Transverse colon (tissue), 4 donors: Measurements from ENCODE around the gene RPL15. TPM values are rescaled to one million over a fixed set of nuclear protein-coding genes. Genes with fewer than 3 reads are reported as not detected.

Experiments used
- DNase-seq: peaks from one replicate; pipeline ENCODE4 v3.0.0-alpha.2; 2019
- H3K27ac ChIP-seq, 4 donors: fragments of 200-600 bp; sonication (generic); 2 replicates each; pipeline ENCODE4 v1.5.1; 2016 to 2018; ENCODE audit warnings: inconsistent platforms in 4 of 4
- H3K27me3 ChIP-seq: fragments of 200-600 bp; sonication (generic); 2 replicates; pipeline ENCODE4 v1.5.1; 2017; ENCODE audit warnings: inconsistent platforms
- H3K36me3 ChIP-seq, 4 donors: fragments of 200-600 bp; sonication (generic); 2 replicates each; pipeline ENCODE4 v1.5.1; 2017 to 2019; ENCODE audit warnings: inconsistent platforms in 4 of 4
- H3K4me1 ChIP-seq, 4 donors: fragments of 200-600 bp; sonication (generic); 2 replicates each; pipeline ENCODE4 v1.5.1; 2017 to 2020; ENCODE audit warnings: inconsistent platforms in 4 of 4
- H3K4me3 ChIP-seq, 4 donors: fragments of 200-600 bp; sonication (generic); 1 replicate in 1 of 4; 2 replicates in 3 of 4; pipeline versions ENCODE4 v1.5.1 to v1.6.1; 2017 to 2019; ENCODE audit warnings: inconsistent platforms in 4 of 4
- H3K9me3 ChIP-seq, 2 donors: fragments of 200-600 bp; sonication (generic); 2 replicates each; pipeline ENCODE4 v1.5.1; 2017 to 2019; ENCODE audit warnings: inconsistent platforms in 2 of 2
- CTCF ChIP-seq, 5 experiments: fragments of 200-600 bp in 3 of 5; fragments of 450-650 bp in 2 of 5; sonication (generic) in 3 of 5; IDR thresholded peaks; 1 replicate in 2 of 5; 2 replicates in 3 of 5; pipeline ENCODE4 v1.5.1; 2016 to 2017; ENCODE audit warnings: antibody characterized with exemption in 5 of 5, inconsistent platforms in 3 of 5, mild to moderate bottlenecking in 2 of 5, moderate library complexity in 1 of 5
- EP300 ChIP-seq: sonication (generic); formaldehyde crosslinking; IDR thresholded peaks from one replicate; pipeline ENCODE4 v1.6.1; 2017; ENCODE audit warnings: antibody characterized with exemption, low read depth
- POLR2A ChIP-seq: fragments of 450-650 bp; IDR thresholded peaks from one replicate; pipeline ENCODE4 v1.6.1; 2016; ENCODE audit warnings: antibody characterized with exemption, mild to moderate bottlenecking, moderate library complexity
- POLR2AphosphoS5 ChIP-seq, 3 donors: sonication (generic); formaldehyde crosslinking; IDR thresholded peaks; one replicate each; pipeline ENCODE4 v1.6.1; 2016; ENCODE audit warnings: antibody characterized with exemption in 3 of 3
- WGBS, 2 donors: methylation state at CpG; one replicate each; pipeline ENCODE4 v1.1.5; 2018; ENCODE audit warnings: low coverage in 1 of 2; 5-methylcytosine and 5-hydroxymethylcytosine counted together
- in situ Hi-C, 4 donors: fragments of 200-750 bp; cut with MboI; loops; one replicate each; pipeline versions ENCODE4 v1.15.0 to v1.15.1; 2017; ENCODE audit warnings: low sequenced_read_pairs in 3 of 4, low pct_ligation_motif_present in 1 of 4, low pct_unique_long_range_greater_than_20kb in 1 of 4
- intact Hi-C: fragments of 100-400 bp; cut with DNase I; formaldehyde crosslinking; loops from one replicate; pipeline ENCODE4 v1.15.1; 2023; ENCODE audit warnings: low total_unique reads
- total RNA-seq, 4 donors: library from RNA; depleted of rRNA; stranded (reverse); fragments of >200 nt; gene quantifications; one replicate each; pipeline ENCODE4 v1.1.0, GENCODE V29; 2016

Gene RPL15
- total RNA-seq, 4 donors from 2014 or later = 443 to 1,500 (median 1,074) TPM

GRCh38 chr3:23948761-23949160, 31.8 kb downstream of the RPL15 start:
- in situ Hi-C loops = no loop called here
- no peak overlapping the region for H3K4me3 ChIP-seq
- peak overlapping the region in 3 of 4 donors; percentile 61 to 100 (median 99) for H3K27ac ChIP-seq
- WGBS, 2 donors = 80 to 84% methylated on average over 1 to 2 of the region's 2 CpGs
- intact Hi-C loops = no loop called here
- peaks cover 8 to 77% (median 45%) of the 10 kb centered on the region in 4 donors for H3K4me1 ChIP-seq
- H3K36me3 ChIP-seq = no peaks in the 10 kb centered on the region
- TF ChIP-seq POLR2AphosphoS5 (IDR thresholded peaks at IDR 0.05) (no peak), POLR2A (no peak), EP300 (no peak), CTCF (IDR thresholded peaks at IDR 0.05) (no peak)
- H3K27me3 ChIP-seq = no peaks in the 10 kb centered on the region
- no peaks in the 10 kb centered on the region for H3K9me3 ChIP-seq
- DNase-seq = no peak

DNA sequence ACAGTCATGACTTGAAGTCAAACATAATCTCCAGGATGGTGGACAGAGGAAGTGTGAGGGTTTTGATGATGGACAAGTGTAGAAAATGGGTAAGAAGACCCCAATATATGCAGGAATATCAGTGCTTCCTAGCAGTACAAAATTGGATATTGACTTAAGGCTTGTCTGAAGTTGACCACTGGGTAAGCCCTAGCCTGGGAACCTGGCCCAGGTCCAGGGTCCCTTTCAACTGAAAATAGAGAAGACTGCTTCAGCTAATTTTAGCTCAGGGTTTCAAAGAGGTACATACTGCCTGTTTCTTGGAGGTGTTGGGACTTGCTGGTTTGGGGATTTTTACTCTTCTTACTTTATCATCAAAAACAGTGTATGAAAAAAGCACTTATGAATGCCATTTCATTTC, 32.9 kb downstream of the RPL15 start:
- Histone ChIP-seq H3K27ac (peak overlapping the region; percentile 36 to 61 (median 46)), H3K27me3 (no peaks in the 10 kb centered on the region), H3K9me3 (no peaks in the 10 kb centered on the region), H3K36me3 (no peaks in the 10 kb centered on the region), H3K4me3 (no peak overlapping the region), H3K4me1 (peaks cover 8 to 79% (median 46%) of the 10 kb centered on the region in 4 donors)
- TF ChIP-seq POLR2AphosphoS5 (IDR thresholded peaks at IDR 0.05) = no peak
- TF ChIP-seq POLR2A = no peak
- no peak for TF ChIP-seq CTCF (IDR thresholded peaks at IDR 0.05)
- no peak for TF ChIP-seq EP300
- in situ Hi-C loops = no loop called here
- DNase-seq = peak; percentile 56
- intact Hi-C loops = no loop called here

GRCh38 chr3:23950293-23950692, 33.4 kb downstream of the RPL15 start:
- H3K4me1 ChIP-seq = peaks cover 8 to 81% (median 46%) of the 10 kb centered on the region in 4 donors
- H3K9me3 ChIP-seq = no peaks in the 10 kb centered on the region
- peaks cover 0 to 3% (median 0%) of the 10 kb centered on the region in 4 donors for H3K36me3 ChIP-seq
- H3K27ac ChIP-seq = peak overlapping the region; percentile 36 to 61 (median 46)
- TF ChIP-seq POLR2A (no peak), POLR2AphosphoS5 (IDR thresholded peaks at IDR 0.05) (no peak), CTCF (IDR thresholded peaks at IDR 0.05) (no peak)
- in situ Hi-C loops (no loop called here), intact Hi-C loops (no loop called here)
- no peak for DNase-seq
- no peaks in the 10 kb centered on the region for H3K27me3 ChIP-seq
- no peak overlapping the region for H3K4me3 ChIP-seq

- peaks cover 7 to 69% (median 33%) of the 10 kb centered on the region in 4 donors for H3K4me1 ChIP-seq
- TF ChIP-seq POLR2AphosphoS5 (IDR thresholded peaks at IDR 0.05) = no peak
- DNase-seq = no peak
- H3K9me3 ChIP-seq = no peaks in the 10 kb centered on the region
- no peak overlapping the region for H3K27ac ChIP-seq
- WGBS, 2 donors = 61 to 74% methylated on average over 2 to 4 of the region's 4 CpGs
- H3K4me3 ChIP-seq = no peak overlapping the region
- intact Hi-C loops = no loop called here
- H3K36me3 ChIP-seq = peaks cover 0 to 6% (median 0%) of the 10 kb centered on the region in 4 donors
- H3K27me3 ChIP-seq = no peaks in the 10 kb centered on the region
- in situ Hi-C loops = no loop called here
Measured at GRCh38 chr3:23952646-23953045, 35.7 kb downstream of the RPL15 start.

- DNase-seq = no peak
Measured at GRCh38 chr3:23953523-23953922, 36.6 kb downstream of the RPL15 start.

More at GRCh38 chr3:23953523-23953922, 36.6 kb downstream of the RPL15 start:
- intact Hi-C loops = no loop called here
- no peak overlapping the region for H3K4me3 ChIP-seq
- TF ChIP-seq POLR2A = no peak
- TF ChIP-seq CTCF (IDR thresholded peaks at IDR 0.05) = no peak
- no peak for TF ChIP-seq EP300
- TF ChIP-seq POLR2AphosphoS5 (IDR thresholded peaks at IDR 0.05) = no peak
- H3K9me3 ChIP-seq = no peaks in the 10 kb centered on the region
- peaks cover 0 to 6% (median 0%) of the 10 kb centered on the region in 4 donors for H3K36me3 ChIP-seq
- H3K4me1 ChIP-seq = peaks cover 3 to 60% (median 25%) of the 10 kb centered on the region in 4 donors
- H3K27ac ChIP-seq = no peak overlapping the region
- 0 to 56% methylated on average over 1 of the region's 1 CpG for WGBS, 2 donors
- no peaks in the 10 kb centered on the region for H3K27me3 ChIP-seq
- in situ Hi-C loops = no loop called here
